Measurements from ENCODE around the gene NDEL1. TPM values are rescaled to one million over a fixed set of nuclear protein-coding genes. Genes with fewer than 3 reads are reported as not detected.

The NDEL1 gene
- total and polyA plus RNA-seq, 4 donors, result 15.3 to 52.3 (median 35.4) TPM

DNA sequence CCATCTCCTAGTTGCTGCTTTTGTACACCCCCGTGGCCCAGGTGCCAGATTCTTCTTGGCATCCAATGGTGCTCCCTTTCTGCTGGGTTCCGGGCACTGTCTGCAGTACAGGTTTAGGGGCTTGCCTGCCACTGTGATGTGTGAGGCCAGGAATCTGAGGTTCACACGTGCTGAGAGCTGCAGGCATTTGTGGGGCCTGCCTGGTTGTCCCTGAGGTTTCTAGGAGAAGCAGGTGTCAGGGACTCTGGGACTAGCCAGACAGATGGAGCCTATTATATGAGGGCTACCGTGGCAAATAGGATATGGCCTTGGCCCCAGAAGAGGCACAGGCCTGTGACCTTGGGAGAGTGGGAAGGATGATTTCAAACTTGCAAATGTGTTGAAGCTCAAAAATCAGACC lies 29.3 kb downstream of the NDEL1 start:
- TF ChIP-seq HNF4G (IDR thresholded peaks at IDR 0.05) (no peak), GABPA (IDR thresholded peaks at IDR 0.05 in 1 of 2, conservative IDR thresholded peaks at IDR 0.05 in 1 of 2) (no peak), FOXA2 (IDR thresholded peaks at IDR 0.05) (no peak)
- TF ChIP-seq, protein P1, sequence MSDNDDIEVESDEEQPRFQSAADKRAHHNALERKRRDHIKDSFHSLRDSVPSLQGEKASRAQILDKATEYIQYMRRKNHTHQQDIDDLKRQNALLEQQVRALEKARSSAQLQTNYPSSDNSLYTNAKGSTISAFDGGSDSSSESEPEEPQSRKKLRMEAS (IDR thresholded peaks at IDR 0.05), result no peak
- TF ChIP-seq, protein P2, sequence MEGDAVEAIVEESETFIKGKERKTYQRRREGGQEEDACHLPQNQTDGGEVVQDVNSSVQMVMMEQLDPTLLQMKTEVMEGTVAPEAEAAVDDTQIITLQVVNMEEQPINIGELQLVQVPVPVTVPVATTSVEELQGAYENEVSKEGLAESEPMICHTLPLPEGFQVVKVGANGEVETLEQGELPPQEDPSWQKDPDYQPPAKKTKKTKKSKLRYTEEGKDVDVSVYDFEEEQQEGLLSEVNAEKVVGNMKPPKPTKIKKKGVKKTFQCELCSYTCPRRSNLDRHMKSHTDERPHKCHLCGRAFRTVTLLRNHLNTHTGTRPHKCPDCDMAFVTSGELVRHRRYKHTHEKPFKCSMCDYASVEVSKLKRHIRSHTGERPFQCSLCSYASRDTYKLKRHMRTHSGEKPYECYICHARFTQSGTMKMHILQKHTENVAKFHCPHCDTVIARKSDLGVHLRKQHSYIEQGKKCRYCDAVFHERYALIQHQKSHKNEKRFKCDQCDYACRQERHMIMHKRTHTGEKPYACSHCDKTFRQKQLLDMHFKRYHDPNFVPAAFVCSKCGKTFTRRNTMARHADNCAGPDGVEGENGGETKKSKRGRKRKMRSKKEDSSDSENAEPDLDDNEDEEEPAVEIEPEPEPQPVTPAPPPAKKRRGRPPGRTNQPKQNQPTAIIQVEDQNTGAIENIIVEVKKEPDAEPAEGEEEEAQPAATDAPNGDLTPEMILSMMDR (IDR thresholded peaks at IDR 0.05; ENCODE audit: low read depth, low read length, missing input control), result no peak
- Histone ChIP-seq H3K27me3 (ENCODE audit: control insufficient read depth in 4 of 4, insufficient read depth in 4 of 4, low read length in 3 of 4) (no peaks in the 10 kb centered on the region), H3K27ac (ENCODE audit: low read depth in 1 of 2, low read length in 2 of 2) (no peak overlapping the region), H3K9ac (ENCODE audit: low read depth in 1 of 2, low read length in 2 of 2) (no peak overlapping the region), H3K9me3 (ENCODE audit: control insufficient read depth in 4 of 4, low read length in 3 of 4) (no peaks in the 10 kb centered on the region), H3K4me1 (ENCODE audit: control insufficient read depth in 4 of 4, insufficient read depth in 4 of 4, low read length in 3 of 4) (peaks cover 0 to 16% (median 8%) of the 10 kb centered on the region in 4 donors), H3K4me3 (ENCODE audit: low read depth in 1 of 3, low read length in 3 of 3) (no peak overlapping the region), H3K36me3 (ENCODE audit: control insufficient read depth in 4 of 4, insufficient read depth in 3 of 4, low read depth in 1 of 4, low read length in 3 of 4) (peaks cover 7 to 65% (median 52%) of the 10 kb centered on the region in 4 donors)
- DNase-seq (ENCODE audit: low spot score), result no peak
- 61% methylated on average over 4 of the region's 4 CpGs for whole genome bisulfite sequencing

DNA sequence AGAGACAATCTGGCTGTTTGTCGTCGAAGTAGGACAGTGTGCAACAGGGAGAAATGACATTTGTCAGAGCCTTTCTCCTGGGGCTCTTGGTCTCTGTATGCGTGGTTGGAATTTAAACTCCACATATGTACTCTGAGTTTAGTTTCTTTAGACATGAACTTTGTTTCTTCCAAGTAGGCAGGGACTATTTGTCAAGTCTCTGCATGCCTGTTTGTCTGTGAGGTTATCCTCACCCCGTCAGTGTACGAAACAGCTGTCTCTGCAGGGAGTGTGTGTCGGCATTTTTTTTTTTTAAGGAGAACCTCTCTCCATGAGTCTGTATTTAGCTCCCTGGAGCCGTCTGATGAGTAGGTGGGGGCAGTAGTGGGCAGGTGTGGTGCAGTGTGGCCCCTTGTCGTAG lies 29.7 kb downstream of the NDEL1 start:
- no peak for DNase-seq (ENCODE audit: low spot score)
- 67% methylated on average over 8 of the region's 8 CpGs for WGBS
- Histone ChIP-seq H3K27ac (ENCODE audit: low read depth in 1 of 2, low read length in 2 of 2) (no peak overlapping the region), H3K27me3 (ENCODE audit: control insufficient read depth in 4 of 4, insufficient read depth in 4 of 4, low read length in 3 of 4) (no peaks in the 10 kb centered on the region), H3K4me3 (ENCODE audit: low read depth in 1 of 3, low read length in 3 of 3) (no peak overlapping the region), H3K9me3 (ENCODE audit: control insufficient read depth in 4 of 4, low read length in 3 of 4) (no peaks in the 10 kb centered on the region), H3K9ac (ENCODE audit: low read depth in 1 of 2, low read length in 2 of 2) (no peak overlapping the region), H3K36me3 (ENCODE audit: control insufficient read depth in 4 of 4, insufficient read depth in 3 of 4, low read depth in 1 of 4, low read length in 3 of 4) (peaks cover 7 to 60% (median 48%) of the 10 kb centered on the region in 4 donors), H3K4me1 (ENCODE audit: control insufficient read depth in 4 of 4, insufficient read depth in 4 of 4, low read length in 3 of 4) (peaks cover 2 to 21% (median 12%) of the 10 kb centered on the region in 4 donors)
- TF ChIP-seq, protein P3, sequence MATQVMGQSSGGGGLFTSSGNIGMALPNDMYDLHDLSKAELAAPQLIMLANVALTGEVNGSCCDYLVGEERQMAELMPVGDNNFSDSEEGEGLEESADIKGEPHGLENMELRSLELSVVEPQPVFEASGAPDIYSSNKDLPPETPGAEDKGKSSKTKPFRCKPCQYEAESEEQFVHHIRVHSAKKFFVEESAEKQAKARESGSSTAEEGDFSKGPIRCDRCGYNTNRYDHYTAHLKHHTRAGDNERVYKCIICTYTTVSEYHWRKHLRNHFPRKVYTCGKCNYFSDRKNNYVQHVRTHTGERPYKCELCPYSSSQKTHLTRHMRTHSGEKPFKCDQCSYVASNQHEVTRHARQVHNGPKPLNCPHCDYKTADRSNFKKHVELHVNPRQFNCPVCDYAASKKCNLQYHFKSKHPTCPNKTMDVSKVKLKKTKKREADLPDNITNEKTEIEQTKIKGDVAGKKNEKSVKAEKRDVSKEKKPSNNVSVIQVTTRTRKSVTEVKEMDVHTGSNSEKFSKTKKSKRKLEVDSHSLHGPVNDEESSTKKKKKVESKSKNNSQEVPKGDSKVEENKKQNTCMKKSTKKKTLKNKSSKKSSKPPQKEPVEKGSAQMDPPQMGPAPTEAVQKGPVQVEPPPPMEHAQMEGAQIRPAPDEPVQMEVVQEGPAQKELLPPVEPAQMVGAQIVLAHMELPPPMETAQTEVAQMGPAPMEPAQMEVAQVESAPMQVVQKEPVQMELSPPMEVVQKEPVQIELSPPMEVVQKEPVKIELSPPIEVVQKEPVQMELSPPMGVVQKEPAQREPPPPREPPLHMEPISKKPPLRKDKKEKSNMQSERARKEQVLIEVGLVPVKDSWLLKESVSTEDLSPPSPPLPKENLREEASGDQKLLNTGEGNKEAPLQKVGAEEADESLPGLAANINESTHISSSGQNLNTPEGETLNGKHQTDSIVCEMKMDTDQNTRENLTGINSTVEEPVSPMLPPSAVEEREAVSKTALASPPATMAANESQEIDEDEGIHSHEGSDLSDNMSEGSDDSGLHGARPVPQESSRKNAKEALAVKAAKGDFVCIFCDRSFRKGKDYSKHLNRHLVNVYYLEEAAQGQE (IDR thresholded peaks at IDR 0.05), result no peak
- TF ChIP-seq TAF1 (conservative IDR thresholded peaks at IDR 0.05) (no peak), YY1 (IDR thresholded peaks at IDR 0.05) (no peak), HNF4A (conservative IDR thresholded peaks at IDR 0.05) (no peak)

DNA sequence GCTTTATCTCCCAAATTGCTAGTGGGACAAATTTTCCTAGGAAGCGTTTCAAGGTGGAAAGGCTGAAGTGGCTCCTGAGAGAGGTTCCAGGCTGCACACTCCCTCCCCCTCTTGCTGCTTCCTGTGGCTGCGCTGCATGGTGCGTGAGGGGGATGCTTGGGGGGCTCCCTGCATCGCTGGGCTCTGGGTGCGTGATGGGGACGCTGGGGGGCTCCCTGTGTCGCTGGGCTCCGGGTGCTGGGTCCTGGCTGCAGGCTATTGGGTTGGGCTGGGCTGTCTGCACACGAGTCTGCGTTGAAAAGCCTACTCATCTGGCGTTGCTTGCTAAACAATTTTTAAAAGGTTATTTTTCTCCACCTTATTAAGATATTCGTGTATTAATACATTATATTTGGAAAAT lies 30.1 kb downstream of the NDEL1 start:
- WGBS, result 92% methylated on average over 12 of the region's 12 CpGs
- Histone ChIP-seq H3K4me1 (ENCODE audit: control insufficient read depth in 4 of 4, insufficient read depth in 4 of 4, low read length in 3 of 4) (peaks cover 4 to 25% (median 16%) of the 10 kb centered on the region in 4 donors), H3K9me3 (ENCODE audit: control insufficient read depth in 4 of 4, low read length in 3 of 4) (no peaks in the 10 kb centered on the region), H3K27ac (ENCODE audit: low read depth in 1 of 2, low read length in 2 of 2) (no peak overlapping the region), H3K27me3 (ENCODE audit: control insufficient read depth in 4 of 4, insufficient read depth in 4 of 4, low read length in 3 of 4) (no peaks in the 10 kb centered on the region), H3K4me3 (ENCODE audit: low read depth in 1 of 3, low read length in 3 of 3) (no peak overlapping the region), H3K36me3 (ENCODE audit: control insufficient read depth in 4 of 4, insufficient read depth in 3 of 4, low read depth in 1 of 4, low read length in 3 of 4) (peaks cover 7 to 56% (median 46%) of the 10 kb centered on the region in 4 donors), H3K9ac (ENCODE audit: low read depth in 1 of 2, low read length in 2 of 2) (no peak overlapping the region)
- no peak for DNase-seq (ENCODE audit: low spot score)
- TF ChIP-seq FOXA1 (IDR thresholded peaks at IDR 0.05) (no peak), TAF1 (conservative IDR thresholded peaks at IDR 0.05) (no peak), GABPA (IDR thresholded peaks at IDR 0.05 in 1 of 2, conservative IDR thresholded peaks at IDR 0.05 in 1 of 2) (no peak), SP1 (IDR thresholded peaks at IDR 0.05) (no peak), EGR1 (IDR thresholded peaks at IDR 0.05; ENCODE audit: low read depth in 2 of 2) (no peak), JUND (IDR thresholded peaks at IDR 0.05) (no peak), RAD21 (IDR thresholded peaks at IDR 0.05) (no peak)
- TF ChIP-seq, protein P4, sequence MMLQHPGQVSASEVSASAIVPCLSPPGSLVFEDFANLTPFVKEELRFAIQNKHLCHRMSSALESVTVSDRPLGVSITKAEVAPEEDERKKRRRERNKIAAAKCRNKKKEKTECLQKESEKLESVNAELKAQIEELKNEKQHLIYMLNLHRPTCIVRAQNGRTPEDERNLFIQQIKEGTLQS (IDR thresholded peaks at IDR 0.05), result no peak
- TF ChIP-seq, protein P5, sequence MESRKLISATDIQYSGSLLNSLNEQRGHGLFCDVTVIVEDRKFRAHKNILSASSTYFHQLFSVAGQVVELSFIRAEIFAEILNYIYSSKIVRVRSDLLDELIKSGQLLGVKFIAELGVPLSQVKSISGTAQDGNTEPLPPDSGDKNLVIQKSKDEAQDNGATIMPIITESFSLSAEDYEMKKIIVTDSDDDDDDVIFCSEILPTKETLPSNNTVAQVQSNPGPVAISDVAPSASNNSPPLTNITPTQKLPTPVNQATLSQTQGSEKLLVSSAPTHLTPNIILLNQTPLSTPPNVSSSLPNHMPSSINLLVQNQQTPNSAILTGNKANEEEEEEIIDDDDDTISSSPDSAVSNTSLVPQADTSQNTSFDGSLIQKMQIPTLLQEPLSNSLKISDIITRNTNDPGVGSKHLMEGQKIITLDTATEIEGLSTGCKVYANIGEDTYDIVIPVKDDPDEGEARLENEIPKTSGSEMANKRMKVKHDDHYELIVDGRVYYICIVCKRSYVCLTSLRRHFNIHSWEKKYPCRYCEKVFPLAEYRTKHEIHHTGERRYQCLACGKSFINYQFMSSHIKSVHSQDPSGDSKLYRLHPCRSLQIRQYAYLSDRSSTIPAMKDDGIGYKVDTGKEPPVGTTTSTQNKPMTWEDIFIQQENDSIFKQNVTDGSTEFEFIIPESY (IDR thresholded peaks at IDR 0.05), result no peak
